T-helper 17 cell (primary cell): Measurements from ENCODE around the gene ARHGAP4. TPM values are rescaled to one million over a fixed set of nuclear protein-coding genes. Genes with fewer than 3 reads are reported as not detected.
A peak's percentile ranks its signal among the peaks of the same experiment; 100 is the strongest.

Source experiments
- ATAC-seq: fragments of 150-1000 bp; cut with Tn5 transposase; 2 replicates; pipeline ENCODE4 v1.10.0; 2021; ENCODE audit warnings: mild to moderate bottlenecking, moderate library complexity
- DNase-seq, 3 donors: peaks; one replicate each; pipeline versions ENCODE4 v3.0.0 to v3.0.0-alpha.2; 2020 to 2021
- H3K9me3 ChIP-seq: one replicate; pipeline ENCODE4 v1.7.0; 2013; ENCODE audit warnings: low read length, mild to moderate bottlenecking; ENCODE audit not compliant: control insufficient read depth, poor library complexity, severe bottlenecking
- H3K27ac Mint-ChIP-seq: one replicate; pipeline ENCODE4 v1.8.0; 2022; ENCODE audit warnings: mild to moderate bottlenecking, moderate library complexity, mixed read lengths
- H3K27me3 Mint-ChIP-seq: one replicate; pipeline ENCODE4 v1.8.0; 2022; ENCODE audit warnings: mixed read lengths
- H3K36me3 Mint-ChIP-seq: one replicate; pipeline ENCODE4 v1.8.0; 2022; ENCODE audit warnings: low read depth, mixed read lengths
- H3K4me1 Mint-ChIP-seq: one replicate; pipeline ENCODE4 v1.8.0; 2022; ENCODE audit warnings: mild to moderate bottlenecking, mixed read lengths
- H3K4me3 Mint-ChIP-seq: one replicate; pipeline ENCODE4 v1.8.0; 2022; ENCODE audit warnings: mild to moderate bottlenecking, moderate library complexity, mixed read lengths
- total RNA-seq, 4 donors: library from RNA in 2 of 4; stranded (reverse) in 2 of 4; gene quantifications; one replicate each; pipeline ENCODE4 v1.2.3 and lab custom pipeline; 2022 to 2026

The ARHGAP4 gene
- total RNA-seq, 2 donors from 2014 or later, result 374 to 404 TPM

GRCh38 chrX:153922932-153923857, 2.9 kb downstream of the ARHGAP4 start:
- Mint-ChIP-seq H3K4me3 (peak overlapping the region; percentile 92), H3K36me3 (no peaks in the 10 kb centered on the region), H3K4me1 (peaks cover 19% of the 10 kb centered on the region), H3K27ac (peak overlapping the region; percentile 90), H3K27me3 (no peaks in the 10 kb centered on the region)
- DNase-seq, result no peak
- H3K9me3 ChIP-seq, result no peaks in the 10 kb centered on the region
- ATAC-seq, result no peak

- Mint-ChIP-seq H3K4me3 (peak overlapping the region; percentile 92), H3K36me3 (no peaks in the 10 kb centered on the region), H3K4me1 (peaks cover 17% of the 10 kb centered on the region), H3K27me3 (no peaks in the 10 kb centered on the region), H3K27ac (no peak overlapping the region)
- DNase-seq, result no peak
- no peaks in the 10 kb centered on the region for H3K9me3 ChIP-seq
- ATAC-seq, result no peak
Observed at GRCh38 chrX:153921511-153922446, 4.3 kb downstream of the ARHGAP4 start.

- no peaks in the 10 kb centered on the region for H3K27me3 Mint-ChIP-seq
- no peaks in the 10 kb centered on the region for H3K36me3 Mint-ChIP-seq
- H3K4me3 Mint-ChIP-seq, result no peak overlapping the region
- ATAC-seq, result no peak
- H3K27ac Mint-ChIP-seq, result no peak overlapping the region
- no peaks in the 10 kb centered on the region for H3K9me3 ChIP-seq
- H3K4me1 Mint-ChIP-seq, result peaks cover 19% of the 10 kb centered on the region
- no peak for DNase-seq
Observed at GRCh38 chrX:153921070-153921469, 5.0 kb downstream of the ARHGAP4 start.

GRCh38 chrX:153920546-153920945, 5.5 kb downstream of the ARHGAP4 start:
- Mint-ChIP-seq H3K4me3 (no peak overlapping the region), H3K36me3 (peaks cover 2% of the 10 kb centered on the region), H3K27me3 (no peaks in the 10 kb centered on the region), H3K4me1 (peaks cover 22% of the 10 kb centered on the region), H3K27ac (no peak overlapping the region)
- no peaks in the 10 kb centered on the region for H3K9me3 ChIP-seq
- DNase-seq (no peak), ATAC-seq (no peak)

- no peaks in the 10 kb centered on the region for H3K9me3 ChIP-seq
- H3K4me3 Mint-ChIP-seq, result no peak overlapping the region
- peaks cover 17% of the 10 kb centered on the region for H3K4me1 Mint-ChIP-seq
- H3K27me3 Mint-ChIP-seq, result no peaks in the 10 kb centered on the region
- no peak for ATAC-seq
- peak overlapping the region; percentile 1 for H3K27ac Mint-ChIP-seq
- H3K36me3 Mint-ChIP-seq, result peaks cover 2% of the 10 kb centered on the region
- DNase-seq, result no peak
Observed at GRCh38 chrX:153919281-153919680, 6.8 kb downstream of the ARHGAP4 start.

- no peak overlapping the region for H3K27ac Mint-ChIP-seq
Observed at GRCh38 chrX:153917869-153918268, 8.2 kb downstream of the ARHGAP4 start.

GRCh38 chrX:153913701-153914100, 12.4 kb downstream of the ARHGAP4 start:
- ATAC-seq, result no peak
- no peak for DNase-seq
- H3K9me3 ChIP-seq, result no peaks in the 10 kb centered on the region
- H3K27ac Mint-ChIP-seq, result peak overlapping the region; percentile 43
- H3K27me3 Mint-ChIP-seq, result no peaks in the 10 kb centered on the region
- peaks cover 7% of the 10 kb centered on the region for H3K4me1 Mint-ChIP-seq
- peaks cover 2% of the 10 kb centered on the region for H3K36me3 Mint-ChIP-seq
- no peak overlapping the region for H3K4me3 Mint-ChIP-seq

More at GRCh38 chrX:153917869-153918268, 8.2 kb downstream of the ARHGAP4 start:
- H3K9me3 ChIP-seq, result no peaks in the 10 kb centered on the region
- H3K36me3 Mint-ChIP-seq, result peaks cover 2% of the 10 kb centered on the region
- no peak for ATAC-seq
- peaks cover 12% of the 10 kb centered on the region for H3K4me1 Mint-ChIP-seq
- DNase-seq, result no peak
- H3K27me3 Mint-ChIP-seq, result no peaks in the 10 kb centered on the region
- H3K4me3 Mint-ChIP-seq, result no peak overlapping the region

- H3K9me3 ChIP-seq, result no peaks in the 10 kb centered on the region
- ATAC-seq (no peak), DNase-seq (no peak)
- no peak overlapping the region for H3K4me3 Mint-ChIP-seq
- H3K36me3 Mint-ChIP-seq, result peaks cover 2% of the 10 kb centered on the region
- no peaks in the 10 kb centered on the region for H3K27me3 Mint-ChIP-seq
- H3K27ac Mint-ChIP-seq, result no peak overlapping the region
- H3K4me1 Mint-ChIP-seq, result peaks cover 9% of the 10 kb centered on the region
Observed at GRCh38 chrX:153913211-153913610, 12.9 kb downstream of the ARHGAP4 start.

- Mint-ChIP-seq H3K36me3 (peaks cover 2% of the 10 kb centered on the region), H3K4me1 (peaks cover 9% of the 10 kb centered on the region), H3K27ac (no peak overlapping the region), H3K27me3 (no peaks in the 10 kb centered on the region), H3K4me3 (no peak overlapping the region)
- ATAC-seq (peak; percentile 23), DNase-seq (no peak)
- no peaks in the 10 kb centered on the region for H3K9me3 ChIP-seq
Observed at GRCh38 chrX:153911798-153912197, 14.3 kb downstream of the ARHGAP4 start.

GRCh38 chrX:153910446-153910845, 15.6 kb downstream of the ARHGAP4 start:
- peaks cover 5% of the 10 kb centered on the region for H3K4me1 Mint-ChIP-seq
- H3K27me3 Mint-ChIP-seq, result no peaks in the 10 kb centered on the region
- H3K9me3 ChIP-seq, result no peaks in the 10 kb centered on the region
- no peak overlapping the region for H3K4me3 Mint-ChIP-seq
- H3K36me3 Mint-ChIP-seq, result no peaks in the 10 kb centered on the region
- DNase-seq, result no peak
- no peak for ATAC-seq
- H3K27ac Mint-ChIP-seq, result no peak overlapping the region

- Mint-ChIP-seq H3K27ac (no peak overlapping the region), H3K36me3 (no peaks in the 10 kb centered on the region), H3K4me3 (no peak overlapping the region), H3K4me1 (peaks cover 5% of the 10 kb centered on the region), H3K27me3 (no peaks in the 10 kb centered on the region)
- ATAC-seq (no peak), DNase-seq (no peak)
- no peaks in the 10 kb centered on the region for H3K9me3 ChIP-seq
Observed at GRCh38 chrX:153909980-153910360, 16.1 kb downstream of the ARHGAP4 start.

GRCh38 chrX:153909024-153909979, 16.8 kb downstream of the ARHGAP4 start:
- no peak overlapping the region for H3K27ac Mint-ChIP-seq
- H3K4me3 Mint-ChIP-seq, result no peak overlapping the region
- no peaks in the 10 kb centered on the region for H3K36me3 Mint-ChIP-seq
- H3K4me1 Mint-ChIP-seq, result peaks cover 7% of the 10 kb centered on the region
- DNase-seq, result no peak
- no peak for ATAC-seq
- no peaks in the 10 kb centered on the region for H3K9me3 ChIP-seq
- H3K27me3 Mint-ChIP-seq, result no peaks in the 10 kb centered on the region
